ENCODE results near the gene LAMA2. TPM values are rescaled to one million over a fixed set of nuclear protein-coding genes. Genes with fewer than 3 reads are reported as not detected.

LAMA2 gene
- total and polyA plus RNA-seq, 5 donors from 2014 or later, result 0.06 to 0.47 (median 0.09) TPM

GRCh38 chr6:129105035-129105434, 222.1 kb downstream of the LAMA2 start:
- no peaks in the 10 kb centered on the region for H3K9me3 ChIP-seq (ENCODE audit: control insufficient read depth in 2 of 2, low read length in 2 of 2)
- no peaks in the 10 kb centered on the region for H3K4me1 Mint-ChIP-seq
- no peak overlapping the region for H3K27ac Mint-ChIP-seq
- H3K36me3 Mint-ChIP-seq, result no peaks in the 10 kb centered on the region
- H3K27me3 ChIP-seq (ENCODE audit: control insufficient read depth, insufficient read depth, low read length), result no peaks in the 10 kb centered on the region
- ATAC-seq (ENCODE audit: low read depth in 2 of 2) (no peak), DNase-seq (no peak)
- H3K36me3 ChIP-seq (ENCODE audit: control insufficient read depth, insufficient read depth, low read length), result no peaks in the 10 kb centered on the region
- H3K27ac ChIP-seq (ENCODE audit: insufficient read depth, low read length, poor library complexity, severe bottlenecking), result no peak overlapping the region
- no peaks in the 10 kb centered on the region for H3K27me3 Mint-ChIP-seq
- no peak overlapping the region for H3K4me3 Mint-ChIP-seq
- no peaks in the 10 kb centered on the region for H3K9me3 Mint-ChIP-seq
- H3K4me1 ChIP-seq (ENCODE audit: control insufficient read depth, insufficient read depth, low read length, poor library complexity, severe bottlenecking), result no peaks in the 10 kb centered on the region
- H3K4me3 ChIP-seq (ENCODE audit: low read depth, low read length), result no peak overlapping the region

- H3K4me1 Mint-ChIP-seq, result no peaks in the 10 kb centered on the region
- no peaks in the 10 kb centered on the region for H3K9me3 Mint-ChIP-seq
- Histone ChIP-seq H3K36me3 (ENCODE audit: control insufficient read depth, insufficient read depth, low read length) (no peaks in the 10 kb centered on the region), H3K4me1 (ENCODE audit: control insufficient read depth, insufficient read depth, low read length, poor library complexity, severe bottlenecking) (no peaks in the 10 kb centered on the region), H3K9me3 (ENCODE audit: control insufficient read depth in 2 of 2, low read length in 2 of 2) (no peaks in the 10 kb centered on the region), H3K27me3 (ENCODE audit: control insufficient read depth, insufficient read depth, low read length) (no peaks in the 10 kb centered on the region), H3K4me3 (ENCODE audit: low read depth, low read length) (no peak overlapping the region), H3K27ac (ENCODE audit: insufficient read depth, low read length, poor library complexity, severe bottlenecking) (no peak overlapping the region)
- no peaks in the 10 kb centered on the region for H3K36me3 Mint-ChIP-seq
- no peak for DNase-seq
- H3K4me3 Mint-ChIP-seq, result no peak overlapping the region
- no peaks in the 10 kb centered on the region for H3K27me3 Mint-ChIP-seq
- no peak overlapping the region for H3K27ac Mint-ChIP-seq
- ATAC-seq (ENCODE audit: low read depth in 2 of 2), result no peak
Measured at GRCh38 chr6:129105793-129106192, 222.9 kb downstream of the LAMA2 start.

GRCh38 chr6:129108337-129108736, 225.4 kb downstream of the LAMA2 start:
- Histone ChIP-seq H3K4me1 (ENCODE audit: control insufficient read depth, insufficient read depth, low read length, poor library complexity, severe bottlenecking) (no peaks in the 10 kb centered on the region), H3K27ac (ENCODE audit: insufficient read depth, low read length, poor library complexity, severe bottlenecking) (no peak overlapping the region), H3K9me3 (ENCODE audit: control insufficient read depth in 2 of 2, low read length in 2 of 2) (no peaks in the 10 kb centered on the region), H3K36me3 (ENCODE audit: control insufficient read depth, insufficient read depth, low read length) (no peaks in the 10 kb centered on the region), H3K27me3 (ENCODE audit: control insufficient read depth, insufficient read depth, low read length) (no peaks in the 10 kb centered on the region), H3K4me3 (ENCODE audit: low read depth, low read length) (no peak overlapping the region)
- no peak for ATAC-seq (ENCODE audit: low read depth in 2 of 2)
- H3K9me3 Mint-ChIP-seq, result no peaks in the 10 kb centered on the region
- H3K27me3 Mint-ChIP-seq, result no peaks in the 10 kb centered on the region
- H3K4me3 Mint-ChIP-seq, result no peak overlapping the region
- H3K4me1 Mint-ChIP-seq, result no peaks in the 10 kb centered on the region
- DNase-seq, result no peak
- H3K27ac Mint-ChIP-seq, result no peak overlapping the region
- no peaks in the 10 kb centered on the region for H3K36me3 Mint-ChIP-seq

GRCh38 chr6:129110690-129111343, 227.9 kb downstream of the LAMA2 start:
- no peak overlapping the region for H3K4me3 ChIP-seq (ENCODE audit: low read depth, low read length)
- H3K4me1 Mint-ChIP-seq, result no peaks in the 10 kb centered on the region
- ATAC-seq (ENCODE audit: low read depth in 2 of 2) (no peak), DNase-seq (no peak)
- H3K4me3 Mint-ChIP-seq, result no peak overlapping the region
- no peaks in the 10 kb centered on the region for H3K27me3 ChIP-seq (ENCODE audit: control insufficient read depth, insufficient read depth, low read length)
- H3K27ac ChIP-seq (ENCODE audit: insufficient read depth, low read length, poor library complexity, severe bottlenecking), result no peak overlapping the region
- H3K9me3 Mint-ChIP-seq, result no peaks in the 10 kb centered on the region
- no peaks in the 10 kb centered on the region for H3K36me3 Mint-ChIP-seq
- H3K9me3 ChIP-seq (ENCODE audit: control insufficient read depth in 2 of 2, low read length in 2 of 2), result no peaks in the 10 kb centered on the region
- no peaks in the 10 kb centered on the region for H3K4me1 ChIP-seq (ENCODE audit: control insufficient read depth, insufficient read depth, low read length, poor library complexity, severe bottlenecking)
- H3K36me3 ChIP-seq (ENCODE audit: control insufficient read depth, insufficient read depth, low read length), result no peaks in the 10 kb centered on the region
- H3K27me3 Mint-ChIP-seq, result no peaks in the 10 kb centered on the region
- H3K27ac Mint-ChIP-seq, result no peak overlapping the region

GRCh38 chr6:129111346-129111745, 228.4 kb downstream of the LAMA2 start:
- Histone ChIP-seq H3K27me3 (ENCODE audit: control insufficient read depth, insufficient read depth, low read length) (no peaks in the 10 kb centered on the region), H3K27ac (ENCODE audit: insufficient read depth, low read length, poor library complexity, severe bottlenecking) (no peak overlapping the region), H3K4me3 (ENCODE audit: low read depth, low read length) (no peak overlapping the region), H3K4me1 (ENCODE audit: control insufficient read depth, insufficient read depth, low read length, poor library complexity, severe bottlenecking) (no peaks in the 10 kb centered on the region), H3K9me3 (ENCODE audit: control insufficient read depth in 2 of 2, low read length in 2 of 2) (no peaks in the 10 kb centered on the region), H3K36me3 (ENCODE audit: control insufficient read depth, insufficient read depth, low read length) (no peaks in the 10 kb centered on the region)
- H3K4me1 Mint-ChIP-seq, result no peaks in the 10 kb centered on the region
- H3K27me3 Mint-ChIP-seq, result no peaks in the 10 kb centered on the region
- no peaks in the 10 kb centered on the region for H3K36me3 Mint-ChIP-seq
- DNase-seq (no peak), ATAC-seq (ENCODE audit: low read depth in 2 of 2) (no peak)
- no peak overlapping the region for H3K27ac Mint-ChIP-seq
- no peaks in the 10 kb centered on the region for H3K9me3 Mint-ChIP-seq
- H3K4me3 Mint-ChIP-seq, result no peak overlapping the region

GRCh38 chr6:129111853-129112252, 228.9 kb downstream of the LAMA2 start:
- Mint-ChIP-seq H3K27me3 (no peaks in the 10 kb centered on the region), H3K27ac (no peak overlapping the region), H3K9me3 (no peaks in the 10 kb centered on the region), H3K4me1 (no peaks in the 10 kb centered on the region), H3K36me3 (no peaks in the 10 kb centered on the region), H3K4me3 (no peak overlapping the region)
- H3K36me3 ChIP-seq (ENCODE audit: control insufficient read depth, insufficient read depth, low read length), result no peaks in the 10 kb centered on the region
- no peaks in the 10 kb centered on the region for H3K4me1 ChIP-seq (ENCODE audit: control insufficient read depth, insufficient read depth, low read length, poor library complexity, severe bottlenecking)
- H3K27ac ChIP-seq (ENCODE audit: insufficient read depth, low read length, poor library complexity, severe bottlenecking), result no peak overlapping the region
- no peak overlapping the region for H3K4me3 ChIP-seq (ENCODE audit: low read depth, low read length)
- no peaks in the 10 kb centered on the region for H3K27me3 ChIP-seq (ENCODE audit: control insufficient read depth, insufficient read depth, low read length)
- no peaks in the 10 kb centered on the region for H3K9me3 ChIP-seq (ENCODE audit: control insufficient read depth in 2 of 2, low read length in 2 of 2)
- ATAC-seq (ENCODE audit: low read depth in 2 of 2) (no peak), DNase-seq (no peak)

- no peaks in the 10 kb centered on the region for H3K4me1 ChIP-seq (ENCODE audit: control insufficient read depth, insufficient read depth, low read length, poor library complexity, severe bottlenecking)
- Mint-ChIP-seq H3K27ac (no peak overlapping the region), H3K4me1 (no peaks in the 10 kb centered on the region), H3K9me3 (no peaks in the 10 kb centered on the region), H3K27me3 (no peaks in the 10 kb centered on the region), H3K4me3 (no peak overlapping the region), H3K36me3 (no peaks in the 10 kb centered on the region)
- H3K36me3 ChIP-seq (ENCODE audit: control insufficient read depth, insufficient read depth, low read length), result no peaks in the 10 kb centered on the region
- H3K27me3 ChIP-seq (ENCODE audit: control insufficient read depth, insufficient read depth, low read length), result no peaks in the 10 kb centered on the region
- DNase-seq, result no peak
- no peaks in the 10 kb centered on the region for H3K9me3 ChIP-seq (ENCODE audit: control insufficient read depth in 2 of 2, low read length in 2 of 2)
- ATAC-seq (ENCODE audit: low read depth in 2 of 2), result no peak
- H3K27ac ChIP-seq (ENCODE audit: insufficient read depth, low read length, poor library complexity, severe bottlenecking), result no peak overlapping the region
- no peak overlapping the region for H3K4me3 ChIP-seq (ENCODE audit: low read depth, low read length)
Measured at GRCh38 chr6:129112591-129112990, 229.7 kb downstream of the LAMA2 start.

GRCh38 chr6:129113637-129114036, 230.7 kb downstream of the LAMA2 start:
- H3K36me3 Mint-ChIP-seq, result no peaks in the 10 kb centered on the region
- no peaks in the 10 kb centered on the region for H3K4me1 ChIP-seq (ENCODE audit: control insufficient read depth, insufficient read depth, low read length, poor library complexity, severe bottlenecking)
- no peaks in the 10 kb centered on the region for H3K36me3 ChIP-seq (ENCODE audit: control insufficient read depth, insufficient read depth, low read length)
- H3K27ac Mint-ChIP-seq, result no peak overlapping the region
- no peaks in the 10 kb centered on the region for H3K9me3 ChIP-seq (ENCODE audit: control insufficient read depth in 2 of 2, low read length in 2 of 2)
- H3K4me1 Mint-ChIP-seq, result no peaks in the 10 kb centered on the region
- H3K27me3 Mint-ChIP-seq, result no peaks in the 10 kb centered on the region
- ATAC-seq (ENCODE audit: low read depth in 2 of 2) (no peak), DNase-seq (no peak)
- H3K4me3 Mint-ChIP-seq, result no peak overlapping the region
- H3K4me3 ChIP-seq (ENCODE audit: low read depth, low read length), result no peak overlapping the region
- no peaks in the 10 kb centered on the region for H3K9me3 Mint-ChIP-seq
- no peaks in the 10 kb centered on the region for H3K27me3 ChIP-seq (ENCODE audit: control insufficient read depth, insufficient read depth, low read length)
- H3K27ac ChIP-seq (ENCODE audit: insufficient read depth, low read length, poor library complexity, severe bottlenecking), result no peak overlapping the region
